OCI-LY3 (cell line): Measurements from ENCODE around the gene ACADVL.

Source experiments
- CTCF ChIP-seq: fragments of 200-600, 300-600 bp; sonication (generic); IDR thresholded peaks from 2 replicates; pipeline ENCODE4 v1.5.1; 2014; ENCODE audit warnings: antibody characterized with exemption, low read length, low read depth
- EZH2phosphoT487 ChIP-seq: fragments of 200-600 bp; shearing (Covaris generic); IDR thresholded peaks from 2 replicates; pipeline ENCODE4 v1.6.1; 2018; ENCODE audit warnings: antibody characterized with exemption, mixed run types, low read depth

GRCh38 chr17:7233701-7234082 is 14.0 kb downstream of the ACADVL start:
- TF ChIP-seq CTCF: no peak
- TF ChIP-seq EZH2phosphoT487: no peak
